CD4-positive, alpha-beta T cell treated with Interleukin-6 at 100 ng/mL for 8 hours (primary cell): ENCODE data around the gene SPPL2B.

Experiments
- DNase-seq: peaks from one replicate; pipeline ENCODE4 v3.0.0-alpha.2; 2020; ENCODE audit warnings: mixed read lengths, low spot score

Gene SPPL2B

GRCh38 chr19:2300533-2300932, 28.0 kb upstream of the SPPL2B start:
- no peak for DNase-seq

- no peak for DNase-seq
Measured at GRCh38 chr19:2302319-2303210, 25.9 kb upstream of the SPPL2B start.

- DNase-seq, result no peak
Measured at GRCh38 chr19:2303211-2303798, 25.2 kb upstream of the SPPL2B start.

- DNase-seq, result no peak
Measured at GRCh38 chr19:2305452-2306280, 22.8 kb upstream of the SPPL2B start.

- no peak for DNase-seq
Measured at GRCh38 chr19:2306281-2306806, 22.1 kb upstream of the SPPL2B start.

GRCh38 chr19:2306971-2307370, 21.5 kb upstream of the SPPL2B start:
- no peak for DNase-seq

GRCh38 chr19:2307518-2308012, 20.9 kb upstream of the SPPL2B start:
- DNase-seq, result no peak

- DNase-seq, result no peak
Measured at GRCh38 chr19:2308114-2308556, 20.3 kb upstream of the SPPL2B start, which contains the start of gene LINGO3. Gene LINGO3, minus strand, starts transcription at chr19:2308154. Its CDS starts 16,378 bp downstream, at chr19:2291776.

GRCh38 chr19:2309734-2310362, 18.6 kb upstream of the SPPL2B start:
- DNase-seq, result no peak

GRCh38 chr19:2311093-2311492, 17.4 kb upstream of the SPPL2B start:
- no peak for DNase-seq

GRCh38 chr19:2312820-2313501, 15.5 kb upstream of the SPPL2B start:
- DNase-seq, result no peak

GRCh38 chr19:2315121-2315817, 13.2 kb upstream of the SPPL2B start:
- no peak for DNase-seq

- no peak for DNase-seq
Measured at GRCh38 chr19:2315818-2316353, 12.6 kb upstream of the SPPL2B start.

GRCh38 chr19:2317300-2317699, 11.2 kb upstream of the SPPL2B start:
- no peak for DNase-seq

- no peak for DNase-seq
Measured at GRCh38 chr19:2317756-2318155, 10.7 kb upstream of the SPPL2B start.

- no peak for DNase-seq
Measured at GRCh38 chr19:2318923-2319322, 9.6 kb upstream of the SPPL2B start.

GRCh38 chr19:2319551-2319950, 8.9 kb upstream of the SPPL2B start:
- DNase-seq, result no peak

- DNase-seq, result no peak
Measured at GRCh38 chr19:2320049-2320448, 8.4 kb upstream of the SPPL2B start.

GRCh38 chr19:2320939-2321338, 7.5 kb upstream of the SPPL2B start:
- no peak for DNase-seq
